Measurements from ENCODE around the gene AFF3.

GRCh38 chr2:100039291-100039980 lies 103.0 kb downstream of the AFF3 start:
- no peak for TF ChIP-seq SIN3A (IDR thresholded peaks at IDR 0.05; ENCODE audit: borderline replicate concordance, insufficient read depth, low read length)
- no peak for TF ChIP-seq POLR2AphosphoS5 (IDR thresholded peaks at IDR 0.05; ENCODE audit: low read depth, low read length)
- TF ChIP-seq, protein P1, sequence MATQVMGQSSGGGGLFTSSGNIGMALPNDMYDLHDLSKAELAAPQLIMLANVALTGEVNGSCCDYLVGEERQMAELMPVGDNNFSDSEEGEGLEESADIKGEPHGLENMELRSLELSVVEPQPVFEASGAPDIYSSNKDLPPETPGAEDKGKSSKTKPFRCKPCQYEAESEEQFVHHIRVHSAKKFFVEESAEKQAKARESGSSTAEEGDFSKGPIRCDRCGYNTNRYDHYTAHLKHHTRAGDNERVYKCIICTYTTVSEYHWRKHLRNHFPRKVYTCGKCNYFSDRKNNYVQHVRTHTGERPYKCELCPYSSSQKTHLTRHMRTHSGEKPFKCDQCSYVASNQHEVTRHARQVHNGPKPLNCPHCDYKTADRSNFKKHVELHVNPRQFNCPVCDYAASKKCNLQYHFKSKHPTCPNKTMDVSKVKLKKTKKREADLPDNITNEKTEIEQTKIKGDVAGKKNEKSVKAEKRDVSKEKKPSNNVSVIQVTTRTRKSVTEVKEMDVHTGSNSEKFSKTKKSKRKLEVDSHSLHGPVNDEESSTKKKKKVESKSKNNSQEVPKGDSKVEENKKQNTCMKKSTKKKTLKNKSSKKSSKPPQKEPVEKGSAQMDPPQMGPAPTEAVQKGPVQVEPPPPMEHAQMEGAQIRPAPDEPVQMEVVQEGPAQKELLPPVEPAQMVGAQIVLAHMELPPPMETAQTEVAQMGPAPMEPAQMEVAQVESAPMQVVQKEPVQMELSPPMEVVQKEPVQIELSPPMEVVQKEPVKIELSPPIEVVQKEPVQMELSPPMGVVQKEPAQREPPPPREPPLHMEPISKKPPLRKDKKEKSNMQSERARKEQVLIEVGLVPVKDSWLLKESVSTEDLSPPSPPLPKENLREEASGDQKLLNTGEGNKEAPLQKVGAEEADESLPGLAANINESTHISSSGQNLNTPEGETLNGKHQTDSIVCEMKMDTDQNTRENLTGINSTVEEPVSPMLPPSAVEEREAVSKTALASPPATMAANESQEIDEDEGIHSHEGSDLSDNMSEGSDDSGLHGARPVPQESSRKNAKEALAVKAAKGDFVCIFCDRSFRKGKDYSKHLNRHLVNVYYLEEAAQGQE (IDR thresholded peaks at IDR 0.05; ENCODE audit: insufficient read depth in 1 of 2, low read depth in 2 of 2, low read length in 2 of 2), result no peak

All from PFSK-1 (cell line).